ENCODE data around the gene MINDY1. TPM values are rescaled to one million over a fixed set of nuclear protein-coding genes. Genes with fewer than 3 reads are reported as not detected.

The MINDY1 gene
- polyA plus RNA-seq, 3 donors: 11.5 to 25.0 (median 13.2) TPM

- peaks cover 0 to 2% (median 0%) of the 10 kb centered on the region in 3 donors for H3K27me3 Mint-ChIP-seq (ENCODE audit: low read depth in 3 of 3)
- Histone ChIP-seq H3K4me1 (ENCODE audit: control insufficient read depth in 1 of 2, insufficient read depth in 2 of 2, low read length in 2 of 2) (no peaks in the 10 kb centered on the region), H3K27me3 (ENCODE audit: control insufficient read depth in 2 of 2, insufficient read depth in 2 of 2, low read length in 2 of 2) (no peaks in the 10 kb centered on the region), H4K20me1 (ENCODE audit: insufficient read depth, low read length) (peaks cover 19% of the 10 kb centered on the region), H3K4me2 (replicated peaks; ENCODE audit: extremely low read depth, low read length, poor library complexity, severe bottlenecking) (no peak overlapping the region), H2AFZ (ENCODE audit: insufficient read depth, low read depth, low read length, poor library complexity, severe bottlenecking) (no peak overlapping the region), H3K9ac (ENCODE audit: insufficient read depth, low read length, poor library complexity, severe bottlenecking) (no peak overlapping the region), H3K4me3 (replicated peaks in 1 of 3; ENCODE audit: low read depth in 2 of 3, low read length in 3 of 3) (no peak overlapping the region), H3K27ac (ENCODE audit: low read depth in 1 of 2, low read length in 2 of 2) (no peak overlapping the region), H3K79me2 (ENCODE audit: insufficient read depth, low read length) (no peaks in the 10 kb centered on the region), H3K36me3 (replicated peaks in 1 of 2; ENCODE audit: control insufficient read depth in 1 of 2, insufficient read depth in 2 of 2, low read length in 2 of 2) (peaks cover 79 to 98% of the 10 kb centered on the region in 2 donors), H3K9me3 (replicated peaks in 1 of 2; ENCODE audit: control insufficient read depth in 1 of 2, insufficient read depth in 1 of 2, low read length in 2 of 2) (no peaks in the 10 kb centered on the region)
- intact Hi-C loops (cut with micrococcal nuclease): no loop called here
- no peaks in the 10 kb centered on the region for H3K4me1 Mint-ChIP-seq
- DNase-seq: no peak
- H3K36me3 Mint-ChIP-seq: peaks cover 78 to 96% of the 10 kb centered on the region in 2 donors
- TF ChIP-seq, protein P1, sequence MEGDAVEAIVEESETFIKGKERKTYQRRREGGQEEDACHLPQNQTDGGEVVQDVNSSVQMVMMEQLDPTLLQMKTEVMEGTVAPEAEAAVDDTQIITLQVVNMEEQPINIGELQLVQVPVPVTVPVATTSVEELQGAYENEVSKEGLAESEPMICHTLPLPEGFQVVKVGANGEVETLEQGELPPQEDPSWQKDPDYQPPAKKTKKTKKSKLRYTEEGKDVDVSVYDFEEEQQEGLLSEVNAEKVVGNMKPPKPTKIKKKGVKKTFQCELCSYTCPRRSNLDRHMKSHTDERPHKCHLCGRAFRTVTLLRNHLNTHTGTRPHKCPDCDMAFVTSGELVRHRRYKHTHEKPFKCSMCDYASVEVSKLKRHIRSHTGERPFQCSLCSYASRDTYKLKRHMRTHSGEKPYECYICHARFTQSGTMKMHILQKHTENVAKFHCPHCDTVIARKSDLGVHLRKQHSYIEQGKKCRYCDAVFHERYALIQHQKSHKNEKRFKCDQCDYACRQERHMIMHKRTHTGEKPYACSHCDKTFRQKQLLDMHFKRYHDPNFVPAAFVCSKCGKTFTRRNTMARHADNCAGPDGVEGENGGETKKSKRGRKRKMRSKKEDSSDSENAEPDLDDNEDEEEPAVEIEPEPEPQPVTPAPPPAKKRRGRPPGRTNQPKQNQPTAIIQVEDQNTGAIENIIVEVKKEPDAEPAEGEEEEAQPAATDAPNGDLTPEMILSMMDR (IDR thresholded peaks at IDR 0.05): no peak
- H3K4me3 Mint-ChIP-seq: no peak overlapping the region
- 100% methylated on average over 1 of the region's 3 CpGs for WGBS (ENCODE audit: insufficient coverage)
- H3K9me3 Mint-ChIP-seq: no peaks in the 10 kb centered on the region
- no peak overlapping the region for H3K27ac Mint-ChIP-seq
These were observed 52.0 kb downstream of the MINDY1 start for GRCh38 chr1:150954708-150955107.

Small RNAs within 50 kb of the gene (small RNA-seq; reads per million reads assigned to genes)
- gene RNU6-884P (ENCODE audit: insufficient read length, low read depth): not detected

Other genes starting within 250 kb of the MINDY1 start
- gene CTSS, start 241.1 kb downstream of the MINDY1 start, polyA plus RNA-seq: 1,000 to 10,000 TPM; 2,349 to 6,327 (median 5,201) TPM
- 10 to 100 TPM in 1 of 3 donors, 1 to 10 TPM in 2; 2.1 to 17.8 (median 2.4) TPM for gene CTSK, start 198.6 kb downstream of the MINDY1 start, polyA plus RNA-seq
- gene ARNT, start 130.3 kb downstream of the MINDY1 start, polyA plus RNA-seq: 10 to 100 TPM; 25.8 to 38.8 (median 38.6) TPM
- gene CTXND2, start 119.8 kb downstream of the MINDY1 start, polyA plus RNA-seq: not detected
- 10 to 100 TPM; 13.9 to 69.4 (median 15.5) TPM for gene SETDB1, start 80.5 kb downstream of the MINDY1 start, polyA plus RNA-seq
- gene CERS2, start 32.1 kb downstream of the MINDY1 start, polyA plus RNA-seq: 100 to 1,000 TPM; 152 to 224 (median 200) TPM
- gene ANXA9, start 24.6 kb downstream of the MINDY1 start, polyA plus RNA-seq: 1 to 10 TPM in 2 of 3 donors, under 1 TPM in 1; 0.28 to 1.7 (median 1.4) TPM
- gene PRUNE1, start 1.5 kb upstream of the MINDY1 start, polyA plus RNA-seq: 10 to 100 TPM in 2 of 3 donors, 1 to 10 TPM in 1; 8.4 to 22.8 (median 22.6) TPM
- under 1 TPM in 1 of 3 donors, not detected in 2; 0.77 TPM for gene BNIPL, start 29.7 kb upstream of the MINDY1 start, polyA plus RNA-seq
- gene C1orf56, start 40.8 kb upstream of the MINDY1 start, polyA plus RNA-seq: 1 to 10 TPM in 1 of 3 donors, under 1 TPM in 2; 0.60 to 1.5 (median 0.62) TPM
- 100 to 1,000 TPM in 1 of 3 donors, 10 to 100 TPM in 2; 62.1 to 302 (median 75.7) TPM for gene CDC42SE1, start 52.7 kb upstream of the MINDY1 start, polyA plus RNA-seq
- under 1 TPM; 0.38 to 0.93 (median 0.40) TPM for gene MLLT11, start 53.5 kb upstream of the MINDY1 start, polyA plus RNA-seq
- gene GABPB2, start 63.9 kb upstream of the MINDY1 start, polyA plus RNA-seq: 10 to 100 TPM in 1 of 3 donors, 1 to 10 TPM in 2; 2.2 to 14.0 (median 2.2) TPM
- 1 to 10 TPM in 1 of 3 donors, under 1 TPM in 2; 0.39 to 1.4 (median 0.97) TPM for gene SEMA6C, start 139.7 kb upstream of the MINDY1 start, polyA plus RNA-seq
- 100 to 1,000 TPM in 2 of 3 donors, 10 to 100 TPM in 1; 50.3 to 104 (median 103) TPM for gene TNFAIP8L2, start 149.7 kb upstream of the MINDY1 start, polyA plus RNA-seq
- under 1 TPM in 2 of 3 donors, not detected in 1; 0.16 to 0.24 TPM for gene LYSMD1, start 159.0 kb upstream of the MINDY1 start, polyA plus RNA-seq
- 100 to 1,000 TPM in 2 of 3 donors, 10 to 100 TPM in 1; 74.9 to 110 (median 103) TPM for gene SCNM1, start 159.2 kb upstream of the MINDY1 start, polyA plus RNA-seq
- 1 to 10 TPM in 1 of 3 donors, not detected in 2; 2.0 TPM for gene TMOD4, start 169.1 kb upstream of the MINDY1 start, polyA plus RNA-seq
- 10 to 100 TPM; 30.4 to 43.3 (median 37.7) TPM for gene VPS72, start 183.3 kb upstream of the MINDY1 start, polyA plus RNA-seq
- 10 to 100 TPM; 10.8 to 47.7 (median 11.7) TPM for gene PIP5K1A, start 191.7 kb upstream of the MINDY1 start, polyA plus RNA-seq
- 100 to 1,000 TPM; 232 to 266 (median 252) TPM for gene PSMD4, start 247.8 kb upstream of the MINDY1 start, polyA plus RNA-seq